GM12873 (cell line): Measurements from ENCODE around the gene CAMK1D.

ENCODE experiments used
- TF ChIP-seq, protein P1 (sequence below): IDR thresholded peaks from 2 replicates; pipeline ENCODE4 v1.5.1; 2012; ENCODE audit warnings: low read depth, mild to moderate bottlenecking, moderate library complexity, low read length, control low read depth; ENCODE audit not compliant: insufficient read depth; ENCODE audit errors: missing control alignments

CAMK1D gene

DNA sequence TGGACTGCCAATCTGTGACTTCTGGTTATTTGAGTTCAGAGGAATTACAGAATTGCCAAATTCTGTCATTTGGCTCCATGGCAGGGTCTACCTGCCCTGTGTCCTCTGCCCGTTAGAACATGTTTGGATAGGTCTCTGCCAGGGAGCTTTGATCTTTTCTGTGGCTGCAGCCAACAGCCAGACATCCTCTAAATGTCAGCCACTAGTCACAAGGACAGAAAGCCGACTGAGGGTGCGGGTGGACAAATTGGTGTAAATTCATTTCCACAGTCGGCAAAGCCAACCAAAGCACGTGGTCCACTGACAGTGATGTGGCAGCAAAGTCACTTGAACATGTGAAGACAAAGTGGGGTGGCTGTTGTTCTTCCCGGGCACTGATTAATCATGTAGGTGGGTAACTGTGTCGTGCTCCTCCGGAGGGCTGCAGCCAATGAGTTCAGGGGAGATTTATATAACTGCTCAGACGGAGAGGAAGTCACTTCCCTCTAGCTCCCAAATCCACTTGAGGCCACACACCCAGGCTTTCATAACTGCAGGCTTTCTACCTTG lies 26.7 kb upstream of the CAMK1D start:
- TF ChIP-seq, protein P1, sequence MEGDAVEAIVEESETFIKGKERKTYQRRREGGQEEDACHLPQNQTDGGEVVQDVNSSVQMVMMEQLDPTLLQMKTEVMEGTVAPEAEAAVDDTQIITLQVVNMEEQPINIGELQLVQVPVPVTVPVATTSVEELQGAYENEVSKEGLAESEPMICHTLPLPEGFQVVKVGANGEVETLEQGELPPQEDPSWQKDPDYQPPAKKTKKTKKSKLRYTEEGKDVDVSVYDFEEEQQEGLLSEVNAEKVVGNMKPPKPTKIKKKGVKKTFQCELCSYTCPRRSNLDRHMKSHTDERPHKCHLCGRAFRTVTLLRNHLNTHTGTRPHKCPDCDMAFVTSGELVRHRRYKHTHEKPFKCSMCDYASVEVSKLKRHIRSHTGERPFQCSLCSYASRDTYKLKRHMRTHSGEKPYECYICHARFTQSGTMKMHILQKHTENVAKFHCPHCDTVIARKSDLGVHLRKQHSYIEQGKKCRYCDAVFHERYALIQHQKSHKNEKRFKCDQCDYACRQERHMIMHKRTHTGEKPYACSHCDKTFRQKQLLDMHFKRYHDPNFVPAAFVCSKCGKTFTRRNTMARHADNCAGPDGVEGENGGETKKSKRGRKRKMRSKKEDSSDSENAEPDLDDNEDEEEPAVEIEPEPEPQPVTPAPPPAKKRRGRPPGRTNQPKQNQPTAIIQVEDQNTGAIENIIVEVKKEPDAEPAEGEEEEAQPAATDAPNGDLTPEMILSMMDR = no peak

DNA sequence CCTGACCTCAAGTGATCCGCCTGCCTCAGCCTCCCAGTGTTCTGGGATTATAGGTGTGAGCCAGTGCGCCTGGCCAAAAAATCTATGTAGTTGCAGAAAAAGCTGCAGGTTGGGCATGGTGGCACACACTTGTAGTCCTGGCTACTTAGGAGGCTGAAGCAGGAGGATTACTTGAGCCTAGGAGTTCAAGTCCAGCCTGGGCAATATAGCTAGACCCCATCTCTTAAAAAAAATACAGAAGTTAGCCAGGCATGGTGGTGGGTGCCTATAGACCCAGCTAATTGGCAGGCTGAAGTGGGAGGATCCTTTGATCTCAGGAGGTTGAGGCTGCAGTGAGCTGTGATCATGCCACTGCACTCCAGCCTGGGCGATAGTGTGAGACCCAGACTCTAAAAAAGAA lies 24.8 kb upstream of the CAMK1D start:
- TF ChIP-seq, protein P1 = no peak

DNA sequence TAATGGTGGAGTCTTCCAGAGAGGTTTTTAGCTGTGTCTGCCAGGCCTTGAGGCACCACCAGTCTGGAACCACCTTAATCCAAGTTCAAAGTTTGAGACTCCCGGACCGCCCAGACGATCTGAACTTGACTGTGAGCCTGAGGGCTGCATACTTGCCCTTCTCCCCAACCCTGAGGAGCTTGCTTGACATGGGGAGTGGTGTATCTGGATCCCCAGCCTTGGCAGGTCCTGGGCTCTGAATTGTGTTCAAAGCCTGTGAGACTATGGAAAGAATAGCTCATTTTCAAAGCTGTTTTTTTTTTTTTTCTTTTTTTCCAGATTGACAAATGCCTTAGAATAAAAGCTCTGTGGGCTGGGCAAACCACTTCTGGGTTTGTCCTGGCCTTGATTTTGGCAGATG lies 22.3 kb upstream of the CAMK1D start:
- TF ChIP-seq, protein P1 = no peak

DNA sequence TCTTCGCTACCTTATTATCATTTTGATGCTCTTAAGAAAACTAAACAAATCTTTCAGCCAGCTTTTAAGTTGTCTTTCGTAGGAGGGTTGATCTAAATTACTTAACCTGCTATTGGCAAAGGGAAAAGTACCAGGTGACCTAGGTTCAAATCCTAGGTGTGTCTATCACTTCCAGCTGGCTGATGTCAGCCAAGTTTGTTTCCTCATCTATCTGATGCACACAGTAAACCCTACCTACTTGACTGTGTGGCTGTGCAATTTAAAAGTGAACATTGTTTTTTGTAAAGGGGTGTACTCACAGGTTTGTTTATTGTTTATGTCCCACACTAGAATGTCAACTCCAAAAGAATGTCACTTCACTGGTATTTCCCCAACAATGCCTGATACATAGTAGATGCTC lies 21.9 kb upstream of the CAMK1D start:
- TF ChIP-seq, protein P1 = no peak

DNA sequence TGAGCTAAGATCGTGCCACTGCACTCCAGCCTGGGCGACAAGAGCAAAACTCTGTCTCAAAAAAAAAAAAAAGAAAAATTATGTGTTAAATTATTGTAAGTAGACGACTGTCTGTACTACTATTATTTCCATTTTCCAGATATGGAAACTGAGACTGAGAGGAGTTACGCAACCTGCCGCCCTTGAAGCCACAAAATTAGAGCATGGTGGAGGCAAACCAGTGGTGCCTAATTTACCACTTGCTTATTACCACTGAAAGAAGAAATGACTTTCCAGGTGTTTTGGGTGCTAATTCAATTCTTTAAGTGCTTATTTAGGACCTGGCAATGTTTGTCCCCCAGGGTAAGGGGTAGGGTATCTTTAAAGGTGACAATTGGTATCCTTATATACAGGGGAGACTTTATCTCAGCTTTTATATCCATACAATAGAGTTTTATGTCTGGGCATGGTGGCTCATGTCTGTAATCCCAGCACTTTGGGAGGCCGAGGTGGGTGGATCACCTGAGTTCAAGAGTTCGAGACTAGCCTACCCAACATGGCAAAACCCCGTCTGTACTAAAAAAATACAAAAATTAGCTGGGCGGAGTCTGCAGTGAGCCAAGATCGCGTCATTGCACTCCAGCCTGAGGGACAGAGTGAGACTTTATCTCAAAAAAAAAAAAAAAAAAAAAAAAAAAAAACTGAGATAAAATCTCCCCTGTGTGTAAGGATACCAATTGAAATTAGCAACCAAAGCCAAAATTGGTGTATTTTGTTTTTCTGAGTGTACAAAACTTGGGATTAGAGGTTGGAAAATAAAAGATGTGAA lies 16.6 kb upstream of the CAMK1D start:
- TF ChIP-seq, protein P1 = no peak

DNA sequence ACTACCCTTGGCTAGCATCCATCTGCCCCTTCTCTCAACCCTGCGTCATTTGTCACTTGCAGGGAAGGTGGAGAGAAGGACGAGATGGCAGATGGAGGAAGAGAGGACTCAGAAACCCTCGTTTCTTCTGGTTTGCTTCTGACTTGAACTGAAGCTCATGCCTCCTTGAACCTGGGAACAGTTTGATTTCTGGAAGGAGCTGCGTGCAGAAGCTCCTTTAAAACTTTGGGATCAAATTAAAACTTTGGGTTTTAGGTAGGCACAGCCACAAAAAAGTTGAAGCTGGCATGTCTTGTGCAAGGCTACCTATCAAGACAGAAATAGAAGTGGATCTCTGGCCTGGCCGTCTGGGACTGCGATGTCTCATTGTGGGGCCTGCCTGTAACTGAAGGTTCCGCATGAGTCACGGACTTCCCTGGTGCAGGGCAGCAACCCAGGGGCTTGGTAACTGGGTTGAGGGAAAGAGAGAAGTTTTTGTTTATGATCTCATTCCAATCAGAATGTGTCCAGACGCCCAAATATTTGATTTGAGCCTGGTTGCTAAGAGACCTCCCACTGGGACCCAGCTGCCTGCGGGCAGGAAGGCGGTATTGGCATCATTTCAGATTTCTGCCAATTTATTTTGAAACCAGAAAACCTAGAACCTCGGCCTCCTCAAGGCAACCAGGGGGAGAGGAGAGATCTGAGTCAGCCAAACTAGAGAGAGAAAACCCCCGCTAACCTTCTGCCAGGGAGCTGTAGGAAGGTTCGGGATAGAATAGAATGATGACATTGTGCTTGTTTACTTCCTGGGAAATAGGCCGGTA lies 15.8 kb upstream of the CAMK1D start:
- TF ChIP-seq, protein P1 = no peak

DNA sequence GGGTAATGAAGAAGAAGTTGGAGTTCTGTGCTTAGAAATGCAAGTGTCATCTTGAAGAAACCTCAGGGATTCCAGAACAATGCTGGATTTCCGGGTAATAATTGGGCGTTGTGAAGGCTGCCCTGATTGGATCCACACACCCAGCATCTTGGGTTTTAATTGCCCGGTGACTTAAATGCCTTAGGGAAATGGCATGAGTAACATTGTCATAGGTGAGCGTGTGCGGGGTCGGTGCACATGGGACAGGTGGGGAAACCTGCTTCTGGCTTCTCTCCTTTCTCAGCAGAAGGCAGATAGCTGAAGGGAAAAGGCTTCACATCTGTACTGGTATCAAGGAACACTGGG lies 15.2 kb upstream of the CAMK1D start:
- TF ChIP-seq, protein P1 = no peak
